HG03565 (cell line): ENCODE results near the gene GABRR2.

Experiments used
- ATAC-seq: cut with Tn5 transposase; IDR thresholded peaks from one replicate; pipeline ENCODE4 v1.9.1; 2021; ENCODE audit warnings: mild to moderate bottlenecking, moderate library complexity; ENCODE audit not compliant: unreplicated experiment

GABRR2 gene

GRCh38 chr6:89216411-89216810 is 98.7 kb downstream of the GABRR2 start:
- ATAC-seq: no peak

GRCh38 chr6:89215391-89215790 is 99.7 kb downstream of the GABRR2 start:
- ATAC-seq: no peak

DNA sequence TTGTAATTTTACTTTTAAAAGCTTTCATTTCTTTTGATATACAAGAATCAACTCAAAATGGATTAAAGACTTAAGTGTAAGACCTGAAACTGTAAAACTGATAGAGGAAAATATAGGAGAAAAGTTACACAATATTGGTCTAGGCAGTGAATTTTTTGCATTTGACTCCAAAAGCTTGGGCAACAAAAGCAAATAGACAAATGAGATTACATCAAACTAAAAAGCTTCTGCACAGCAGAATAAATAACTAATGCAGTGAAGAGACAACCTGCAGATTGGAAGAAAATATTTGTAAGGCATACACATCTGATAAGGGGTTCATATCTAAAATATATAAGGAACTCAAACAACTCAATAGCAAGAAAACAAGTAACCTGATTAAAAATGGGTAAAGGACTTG is 100.9 kb downstream of the GABRR2 start:
- ATAC-seq: no peak

DNA sequence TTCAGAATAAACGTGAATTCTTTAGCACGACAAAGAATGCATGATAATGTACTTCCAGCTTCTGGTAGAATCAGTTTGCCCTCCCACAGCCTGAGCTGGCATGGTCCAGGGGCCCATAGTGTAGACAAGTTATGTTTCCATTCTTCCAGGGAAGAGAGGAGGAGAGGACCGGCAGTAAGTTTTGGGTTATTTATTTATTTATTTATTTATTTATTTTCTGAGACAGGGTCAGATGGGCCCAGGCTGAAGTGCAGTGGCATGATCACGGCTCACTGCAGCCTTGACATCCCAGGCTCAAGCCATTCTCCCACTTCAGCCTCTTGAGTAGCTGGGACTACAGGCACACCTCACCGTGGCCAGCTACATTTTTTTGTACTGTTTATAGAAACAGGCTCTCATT is 102.6 kb downstream of the GABRR2 start:
- no peak for ATAC-seq

- no peak for ATAC-seq
Observed at GRCh38 chr6:89209457-89209856, 105.6 kb downstream of the GABRR2 start.

- ATAC-seq: no peak
Observed at GRCh38 chr6:89208551-89208950, 106.5 kb downstream of the GABRR2 start.
